GM19438 (cell line): ENCODE results near the gene CENPU.
"Not testable (repeated sequence)": the region's sequence is repeated elsewhere in the genome, so short reads cannot be mapped to it uniquely, and the experiment has no call there.

Experiments used
- ATAC-seq: cut with Tn5 transposase; IDR thresholded peaks from one replicate; pipeline ENCODE4 v1.9.1; 2021; ENCODE audit warnings: low read depth; ENCODE audit not compliant: unreplicated experiment

Gene CENPU, protein sequence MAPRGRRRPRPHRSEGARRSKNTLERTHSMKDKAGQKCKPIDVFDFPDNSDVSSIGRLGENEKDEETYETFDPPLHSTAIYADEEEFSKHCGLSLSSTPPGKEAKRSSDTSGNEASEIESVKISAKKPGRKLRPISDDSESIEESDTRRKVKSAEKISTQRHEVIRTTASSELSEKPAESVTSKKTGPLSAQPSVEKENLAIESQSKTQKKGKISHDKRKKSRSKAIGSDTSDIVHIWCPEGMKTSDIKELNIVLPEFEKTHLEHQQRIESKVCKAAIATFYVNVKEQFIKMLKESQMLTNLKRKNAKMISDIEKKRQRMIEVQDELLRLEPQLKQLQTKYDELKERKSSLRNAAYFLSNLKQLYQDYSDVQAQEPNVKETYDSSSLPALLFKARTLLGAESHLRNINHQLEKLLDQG

DNA sequence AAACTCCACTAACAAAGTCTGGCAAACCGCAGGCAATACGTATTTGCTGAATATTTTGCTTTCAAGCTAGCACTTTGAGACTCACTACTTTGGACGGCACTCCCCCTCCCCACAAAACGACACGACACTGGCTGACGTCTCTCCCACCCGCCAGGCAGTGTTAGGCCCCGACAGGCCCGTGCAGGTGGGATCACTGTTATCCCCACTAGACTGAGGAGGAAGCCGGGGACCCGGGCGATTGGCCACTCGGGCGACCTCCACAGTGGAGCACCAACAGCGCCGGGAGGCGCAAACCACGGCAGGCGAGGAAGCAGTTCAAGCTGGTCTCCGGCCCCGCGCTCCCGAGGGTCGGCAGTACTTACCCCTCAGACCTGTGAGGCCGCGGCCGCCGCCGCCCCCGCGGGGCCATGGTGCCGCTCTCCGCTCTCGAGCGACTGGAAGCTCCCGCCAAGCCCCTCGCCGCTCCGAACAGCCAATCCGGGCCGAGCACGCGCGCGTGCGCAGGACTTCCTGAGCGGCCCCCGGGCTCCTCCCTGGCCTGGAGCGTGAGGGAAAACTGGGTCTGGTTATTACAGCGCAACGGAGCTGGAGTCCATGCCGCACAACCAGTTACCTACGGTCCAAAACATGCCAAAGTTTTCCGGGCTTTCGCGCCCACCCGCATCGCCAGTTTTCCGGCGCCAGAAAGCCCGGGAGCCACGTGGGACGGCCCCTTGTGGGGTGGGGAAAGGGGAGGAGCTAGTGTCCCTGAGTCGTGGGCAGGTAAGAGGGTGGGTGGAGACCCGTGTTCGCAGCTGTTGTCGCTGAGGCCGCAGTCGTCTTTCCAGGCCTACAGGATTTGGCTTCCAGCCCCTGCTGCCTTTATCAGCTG is at the start of gene CENPU:
Gene CENPU, minus strand, starts transcription at position 443 of the 871 bp plus-strand sequence. Its CDS starts 34 bp downstream, at position 409.
- peak; percentile 89 for ATAC-seq

DNA sequence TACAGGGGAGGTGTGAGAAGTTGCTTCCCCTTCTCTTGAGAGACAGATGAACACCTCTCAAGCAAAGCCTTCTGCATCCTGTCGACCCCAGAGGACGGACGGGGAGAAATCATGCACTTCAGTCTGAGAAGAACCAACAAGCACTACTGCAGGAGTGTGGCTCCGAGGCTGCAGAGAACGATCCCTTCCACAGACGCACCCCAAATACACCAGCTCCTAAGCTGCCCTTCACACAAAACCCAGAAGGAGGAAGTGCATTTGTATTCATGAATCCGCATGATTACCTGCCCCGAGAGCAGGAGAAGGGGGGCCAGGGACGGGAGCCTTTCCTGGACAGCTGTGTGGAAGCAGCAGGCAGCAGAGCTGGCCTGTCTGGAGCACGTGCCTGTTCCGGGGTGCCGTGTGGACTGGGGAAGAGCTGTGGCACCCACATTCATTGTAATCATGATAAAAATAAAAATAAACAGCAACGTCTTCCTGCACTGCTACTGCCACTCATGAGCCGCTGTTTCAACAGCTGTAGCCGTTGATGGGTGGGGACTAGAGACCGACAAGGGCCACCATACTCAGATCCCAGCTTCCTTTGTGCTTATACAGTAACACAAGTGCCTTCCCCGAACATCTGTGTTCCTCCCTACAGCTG is 49.0 kb upstream of the CENPU start:
- ATAC-seq = no peak

DNA sequence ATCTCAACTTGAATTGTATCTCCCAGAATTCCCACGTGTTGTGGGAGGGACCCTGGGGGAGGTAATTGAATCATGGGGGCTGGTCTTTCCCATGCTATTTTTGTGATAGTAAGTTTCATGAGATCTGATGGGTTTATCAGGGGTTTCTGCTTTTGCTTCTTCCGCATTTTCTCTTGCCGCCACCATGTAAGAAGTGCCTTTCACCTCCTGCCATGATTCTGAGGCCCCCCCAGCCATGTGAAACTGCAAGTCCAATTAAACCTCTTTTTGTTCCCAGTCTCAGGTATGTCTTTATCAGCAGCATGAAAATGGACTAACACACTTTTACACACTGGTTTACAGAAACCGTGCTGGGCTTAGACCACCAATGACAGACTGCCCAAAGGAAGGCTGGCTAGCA is 45.3 kb upstream of the CENPU start:
- not testable (repeated sequence) for ATAC-seq

DNA sequence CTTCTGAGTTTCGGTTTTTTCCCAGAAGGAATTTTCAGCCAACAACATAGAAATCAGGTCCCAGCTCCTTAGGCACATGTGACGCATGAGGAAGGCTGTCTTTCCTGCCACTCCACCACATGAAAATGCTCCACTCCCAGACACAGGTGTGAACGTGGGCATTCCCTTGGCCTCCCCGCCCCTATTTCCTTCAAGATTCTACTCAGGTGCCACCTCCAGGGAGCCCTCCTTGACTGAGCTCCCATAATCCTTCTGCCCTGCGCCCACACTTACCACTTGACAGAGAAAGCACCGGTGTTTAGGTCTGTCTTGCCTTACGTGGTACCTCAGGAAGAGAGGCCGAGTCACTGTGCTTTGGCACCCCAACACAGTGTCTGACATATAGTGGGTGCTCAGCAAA is 44.4 kb upstream of the CENPU start:
- ATAC-seq = no peak

DNA sequence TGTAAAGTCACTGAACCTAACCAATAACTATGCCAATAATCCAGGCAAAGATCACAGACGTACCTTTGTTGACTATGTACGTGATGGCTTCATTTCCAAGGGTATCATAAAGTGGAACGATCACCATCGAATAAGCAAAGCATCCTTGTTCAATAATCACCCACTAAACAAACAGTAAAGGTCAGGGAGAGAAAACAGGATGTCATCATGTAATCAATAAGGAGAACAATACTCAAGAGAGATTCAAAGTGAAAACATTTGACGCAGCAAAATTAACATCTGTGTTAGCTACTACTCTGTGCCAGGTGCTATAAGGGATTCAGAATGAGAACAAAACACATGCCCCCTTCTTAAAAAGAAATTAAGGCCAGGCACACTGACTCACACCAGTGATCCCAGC is 42.9 kb upstream of the CENPU start:
- no peak for ATAC-seq

DNA sequence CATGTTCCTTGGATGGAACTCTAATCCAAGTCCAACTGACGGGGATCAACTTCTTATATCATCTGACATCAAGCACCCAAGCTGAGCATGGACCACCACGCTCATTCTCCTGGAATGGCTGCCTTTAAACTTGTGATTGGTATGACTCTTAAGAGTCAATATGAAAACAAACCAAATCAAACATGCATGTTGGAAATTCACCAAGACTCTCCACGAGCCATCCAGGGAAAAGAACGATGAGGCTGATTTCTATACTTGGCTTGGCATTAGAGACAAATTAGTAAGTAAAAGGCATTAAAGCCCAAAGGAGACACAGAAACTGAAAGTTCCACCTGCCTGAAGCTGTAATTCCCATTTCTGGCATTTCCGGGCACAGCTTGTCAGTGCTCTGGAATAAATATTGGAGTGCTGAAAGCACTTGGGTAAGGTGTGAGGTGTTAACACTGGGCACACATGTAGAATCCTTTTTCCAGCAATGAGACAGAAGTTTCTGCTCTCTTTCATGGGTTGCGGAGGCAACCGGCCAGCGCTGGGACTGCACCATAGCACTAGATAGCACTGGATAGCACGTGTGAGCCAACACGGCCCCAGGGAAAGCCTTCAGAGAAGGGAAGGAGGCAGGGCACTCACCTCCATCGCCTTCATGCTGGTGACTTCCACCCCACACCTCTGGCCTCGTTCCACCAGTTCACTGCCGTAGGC is 42.1 kb upstream of the CENPU start:
- no peak for ATAC-seq

DNA sequence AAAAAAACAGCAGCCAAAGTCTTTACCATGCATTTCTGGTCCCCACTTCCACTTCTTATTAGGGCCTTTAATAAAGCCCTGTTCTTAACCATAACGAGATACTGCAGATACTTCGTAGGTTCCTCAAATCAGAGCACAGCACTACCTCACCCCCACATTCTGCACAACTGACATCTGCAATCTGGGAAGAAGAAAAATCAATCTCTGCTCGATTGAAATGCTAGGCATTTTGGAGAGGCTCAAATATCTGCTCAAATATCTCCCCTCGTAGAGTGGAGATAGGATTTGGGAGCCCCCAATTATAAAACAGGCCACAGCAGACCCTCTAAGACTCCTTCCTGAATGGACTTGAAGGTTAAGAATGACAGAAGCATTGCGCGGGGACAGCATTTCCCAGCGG is 40.3 kb upstream of the CENPU start:
- no peak for ATAC-seq

DNA sequence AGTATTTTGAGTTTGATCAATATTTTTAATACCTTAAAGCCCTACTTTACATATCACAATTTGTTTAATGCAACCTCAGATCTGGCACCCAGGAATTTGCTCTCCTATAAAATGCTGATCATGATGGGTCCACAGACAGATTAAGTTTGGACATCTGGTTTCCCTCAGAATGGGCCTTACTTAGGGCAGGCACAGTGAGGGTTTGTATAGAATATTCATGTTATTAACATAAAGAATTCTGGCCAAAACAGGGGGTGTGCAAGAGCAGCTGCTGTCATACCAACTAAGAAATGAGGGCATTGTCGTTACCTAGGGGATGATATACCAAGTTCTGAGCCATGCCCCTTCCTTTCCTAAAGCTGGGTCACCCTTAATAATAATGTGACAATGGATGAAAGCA is 37.5 kb upstream of the CENPU start:
- ATAC-seq = no peak

DNA sequence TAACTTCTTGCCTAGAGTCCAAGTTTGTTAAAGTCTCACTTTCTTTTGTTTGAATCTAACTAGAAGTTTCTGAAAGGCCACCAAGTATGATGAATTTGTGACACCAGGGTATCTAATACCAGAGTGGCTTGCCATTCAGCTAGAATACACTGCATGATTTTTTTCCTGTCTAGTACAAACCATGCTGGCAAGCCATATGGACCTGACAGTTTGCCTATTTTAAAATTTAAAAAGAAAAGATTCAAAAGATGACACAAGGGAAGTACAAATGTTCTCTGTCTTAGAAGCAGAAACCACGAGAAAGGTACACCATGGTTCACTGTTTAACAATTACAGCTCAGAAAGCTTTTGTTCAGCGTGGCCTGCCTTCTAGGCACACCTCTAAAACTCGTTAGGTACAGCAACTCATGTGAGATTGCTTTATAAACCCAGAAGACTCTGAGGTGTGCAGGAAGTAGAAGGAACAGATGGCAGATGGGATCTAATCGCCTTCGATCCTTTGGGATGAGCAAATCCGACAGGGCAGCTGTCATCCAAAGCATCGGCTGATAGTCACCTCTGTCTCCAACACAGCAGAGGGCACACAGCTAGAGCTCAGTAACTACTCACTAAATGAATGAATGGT is 35.4 kb upstream of the CENPU start:
- no peak for ATAC-seq

DNA sequence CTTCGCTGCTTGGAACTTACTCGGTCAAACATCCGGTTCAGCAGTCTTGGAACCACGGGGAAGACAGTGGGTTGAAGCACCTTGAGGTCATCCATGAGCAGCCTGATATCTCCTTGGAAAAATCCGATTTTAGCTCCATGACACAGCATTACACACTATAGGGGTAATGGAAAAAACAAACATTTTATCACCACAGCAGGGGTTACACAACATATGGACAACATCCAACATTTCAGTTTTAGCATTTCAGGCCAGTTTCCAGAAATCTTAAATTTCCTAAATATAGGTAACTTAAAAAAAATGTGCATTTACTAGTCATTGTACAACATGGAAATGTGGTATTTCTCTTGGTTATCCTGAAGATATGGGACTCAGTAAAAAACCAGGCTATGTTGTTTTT is 34.4 kb upstream of the CENPU start:
- no peak for ATAC-seq

DNA sequence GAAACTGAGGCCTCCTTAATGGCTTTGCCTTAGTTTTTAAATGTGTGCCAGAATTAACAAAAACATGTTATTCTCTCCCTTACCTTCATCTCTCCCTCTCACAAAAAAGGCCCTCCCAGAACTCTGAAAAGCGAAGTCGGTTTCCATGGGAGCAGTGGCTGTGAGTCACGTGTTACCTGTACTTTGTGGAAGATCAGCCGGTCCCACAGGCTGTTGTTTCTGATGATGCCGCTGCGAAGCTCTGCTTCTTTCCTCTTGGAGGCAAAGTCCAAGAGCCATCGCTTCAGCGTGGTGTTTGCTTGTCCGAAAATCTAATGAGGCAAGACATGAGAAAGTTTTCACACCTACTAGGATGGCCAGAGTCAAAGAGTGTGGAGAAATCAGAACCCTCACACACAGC is 32.5 kb upstream of the CENPU start:
- no peak for ATAC-seq

DNA sequence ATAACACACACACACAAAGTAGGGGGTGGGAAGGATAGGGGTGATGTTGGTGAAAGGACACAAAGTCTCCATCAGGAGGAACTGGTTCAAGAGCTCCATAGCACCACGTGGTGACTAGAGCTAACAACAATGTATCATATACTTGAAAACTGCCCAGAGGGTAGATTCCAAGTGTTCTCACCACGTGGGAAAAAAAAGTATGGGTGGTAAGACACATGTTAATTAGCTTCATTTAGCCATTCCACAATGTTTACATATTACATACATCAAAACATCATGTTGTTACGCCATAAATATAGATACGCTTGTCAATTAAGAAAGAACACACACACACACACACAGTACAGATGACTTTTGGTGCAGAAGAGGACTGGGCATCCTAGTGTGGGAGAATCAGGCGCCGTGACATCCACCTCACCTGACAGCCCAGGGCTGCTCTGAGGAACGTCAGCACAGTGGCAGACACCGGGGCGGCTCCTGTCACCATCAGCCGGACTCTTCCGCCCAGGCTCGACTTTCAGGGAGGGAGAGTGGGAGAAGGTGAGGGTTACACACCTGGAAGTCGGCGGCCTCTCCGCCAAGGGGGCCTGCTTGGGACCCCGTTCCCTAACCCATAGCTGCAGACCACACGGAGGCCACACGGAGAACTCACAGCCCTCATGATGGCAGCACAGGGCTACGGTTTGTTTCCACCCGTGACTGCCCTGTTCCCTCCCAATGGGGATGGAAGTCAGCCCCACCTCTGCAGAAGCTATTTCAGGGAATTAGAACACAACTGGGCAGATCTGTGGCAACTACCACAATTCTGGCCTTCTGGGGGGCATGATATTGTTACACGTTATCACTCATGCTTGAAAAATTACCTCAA is 31.8 kb upstream of the CENPU start:
- no peak for ATAC-seq

DNA sequence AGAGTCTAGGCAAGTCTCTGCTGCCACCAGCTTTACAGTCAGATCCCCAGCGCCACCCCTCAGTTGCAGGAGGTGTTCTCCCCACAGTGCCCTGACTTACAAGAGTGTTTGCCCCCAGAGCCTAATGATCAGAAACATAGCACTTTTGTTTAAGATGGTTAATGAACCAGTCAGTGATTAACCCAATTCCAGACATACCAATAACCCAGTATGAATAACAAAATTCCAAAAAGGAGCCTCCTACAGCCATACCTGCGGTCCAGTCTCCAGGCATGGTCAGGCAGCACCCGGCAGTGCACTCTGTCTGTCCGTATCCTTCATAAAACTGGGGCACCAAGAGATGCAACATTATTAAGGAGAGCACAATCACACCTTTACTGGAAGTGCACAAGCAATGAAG is 30.7 kb upstream of the CENPU start:
- ATAC-seq = no peak

DNA sequence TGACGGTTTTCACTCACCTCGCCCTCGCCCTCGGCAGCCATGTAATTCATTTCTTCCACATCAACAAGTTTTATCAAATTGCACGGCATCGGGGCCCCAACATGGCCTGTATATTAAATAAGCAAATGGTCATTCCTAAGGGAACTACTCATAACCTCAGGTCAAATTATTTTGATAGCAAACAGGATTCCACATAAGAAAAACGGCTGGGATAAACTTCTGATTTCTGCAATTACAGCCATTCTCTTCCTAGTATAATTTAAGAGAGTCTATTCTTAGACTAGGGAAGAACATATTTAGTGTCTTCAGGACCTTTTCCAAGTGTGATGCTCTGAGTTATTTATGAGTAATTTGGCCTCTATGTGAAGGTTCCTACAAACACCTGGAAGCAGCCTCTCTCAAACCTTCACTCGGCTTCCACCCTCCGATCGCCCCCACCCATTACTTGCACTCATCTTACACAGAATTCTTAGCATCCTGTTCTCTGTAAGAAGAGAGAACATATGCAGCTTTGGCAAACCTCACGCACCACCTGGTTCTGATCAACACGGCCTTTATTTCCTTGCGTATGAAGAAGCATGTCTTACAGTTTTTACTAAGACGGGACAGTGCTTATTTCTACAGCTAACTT is 29.4 kb upstream of the CENPU start:
- no peak for ATAC-seq

DNA sequence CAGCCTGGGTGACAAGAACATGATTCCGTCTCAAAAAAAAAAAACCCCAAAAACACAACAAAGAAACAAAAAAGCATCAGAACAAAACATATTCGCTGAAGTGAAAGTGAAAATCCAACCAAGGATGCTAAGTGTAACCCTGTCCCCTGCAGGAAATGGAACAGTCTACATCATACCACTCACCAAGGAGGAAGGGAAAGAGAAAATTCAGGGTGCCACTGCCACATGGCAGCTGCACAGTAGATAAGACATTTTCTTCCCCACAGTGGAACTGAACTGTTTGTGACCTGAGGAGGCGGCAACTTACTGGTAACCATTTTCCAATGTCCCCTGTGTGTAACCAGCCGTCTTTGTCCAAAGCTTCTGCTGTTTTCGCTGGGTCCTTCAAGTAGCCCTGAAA is 28.2 kb upstream of the CENPU start:
- peak; percentile 72 for ATAC-seq

DNA sequence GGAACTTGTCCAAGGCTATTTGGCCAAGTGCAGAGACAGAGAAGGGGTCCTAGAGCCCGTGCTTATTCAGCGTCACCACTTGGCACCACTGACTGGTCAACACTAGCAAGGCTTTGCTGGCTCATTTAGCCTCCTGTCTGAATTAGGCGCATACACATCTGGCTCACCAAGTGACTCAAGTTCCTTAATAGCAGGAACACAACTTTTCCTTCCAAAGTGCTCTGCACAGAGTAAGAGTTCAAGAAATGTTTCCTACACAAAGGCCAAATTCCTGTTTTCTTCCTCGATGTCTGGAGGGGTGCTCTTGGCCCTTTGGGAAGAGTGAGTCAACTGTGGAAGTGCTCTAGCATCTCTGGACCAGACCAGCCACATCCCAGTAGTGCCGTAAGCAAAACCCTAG is 26.8 kb upstream of the CENPU start:
- no peak for ATAC-seq

DNA sequence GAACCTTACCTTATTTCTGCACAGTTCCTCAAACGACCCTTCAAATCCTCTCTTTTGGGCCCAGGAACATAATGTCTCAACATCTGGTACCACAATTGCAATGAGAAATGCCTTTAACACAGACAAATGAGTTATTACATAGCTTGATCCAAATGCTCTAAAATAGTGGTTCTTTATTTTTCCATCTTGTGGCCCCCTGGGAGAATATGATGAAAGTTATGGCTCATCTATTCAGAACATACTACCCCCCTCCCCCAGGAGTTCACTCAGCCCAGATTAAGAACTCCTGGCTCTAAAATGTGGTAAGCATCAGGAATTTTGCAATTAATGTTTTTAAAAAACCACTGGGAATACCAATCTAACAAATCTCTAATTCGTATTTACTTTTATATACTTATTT is 23.9 kb upstream of the CENPU start:
- ATAC-seq = no peak

DNA sequence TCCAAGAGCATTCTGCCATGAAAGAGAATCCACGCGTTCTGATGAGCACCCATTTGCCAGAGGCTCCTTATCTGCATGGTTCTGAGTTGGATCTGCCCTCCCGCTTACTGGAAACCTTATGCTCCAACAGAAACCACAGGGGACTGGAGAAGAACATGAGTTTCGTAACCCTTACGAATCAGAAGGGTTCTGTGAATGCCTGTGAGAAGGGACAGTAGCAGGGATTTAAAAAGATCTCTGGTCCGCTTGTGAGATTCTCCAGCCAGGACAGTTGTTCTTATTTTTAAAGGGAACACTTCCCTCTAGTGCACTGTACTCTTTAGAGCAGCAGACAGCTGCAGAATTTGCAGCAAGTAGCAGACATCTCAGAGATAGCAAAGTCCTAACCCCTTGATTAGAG is 22.5 kb upstream of the CENPU start:
- no peak for ATAC-seq

DNA sequence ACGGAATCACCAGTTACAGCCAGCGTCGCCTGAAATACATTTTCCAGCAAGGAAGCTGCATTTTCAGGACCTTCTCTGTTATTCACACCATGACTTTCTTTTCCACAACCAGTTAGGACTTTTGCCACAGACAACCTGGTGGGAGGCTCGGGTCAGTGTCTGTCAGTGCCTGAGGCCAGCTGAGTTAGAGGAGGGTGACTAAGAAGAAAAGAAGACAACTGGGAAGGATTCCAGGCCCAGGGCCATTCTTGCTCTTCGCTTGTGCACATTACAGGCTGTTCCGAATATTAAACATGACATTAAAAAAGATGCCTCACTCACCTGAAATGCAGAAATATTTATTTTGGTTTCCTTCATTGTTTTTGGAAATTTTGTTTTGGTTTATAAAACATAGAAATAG is 21.4 kb upstream of the CENPU start:
- ATAC-seq = no peak
